ENCODE results near the gene RMI2. TPM values are rescaled to one million over a fixed set of nuclear protein-coding genes. Genes with fewer than 3 reads are reported as not detected.

The RMI2 gene
- total RNA-seq, 1 donor from 2014 or later, result 49.8 TPM

DNA sequence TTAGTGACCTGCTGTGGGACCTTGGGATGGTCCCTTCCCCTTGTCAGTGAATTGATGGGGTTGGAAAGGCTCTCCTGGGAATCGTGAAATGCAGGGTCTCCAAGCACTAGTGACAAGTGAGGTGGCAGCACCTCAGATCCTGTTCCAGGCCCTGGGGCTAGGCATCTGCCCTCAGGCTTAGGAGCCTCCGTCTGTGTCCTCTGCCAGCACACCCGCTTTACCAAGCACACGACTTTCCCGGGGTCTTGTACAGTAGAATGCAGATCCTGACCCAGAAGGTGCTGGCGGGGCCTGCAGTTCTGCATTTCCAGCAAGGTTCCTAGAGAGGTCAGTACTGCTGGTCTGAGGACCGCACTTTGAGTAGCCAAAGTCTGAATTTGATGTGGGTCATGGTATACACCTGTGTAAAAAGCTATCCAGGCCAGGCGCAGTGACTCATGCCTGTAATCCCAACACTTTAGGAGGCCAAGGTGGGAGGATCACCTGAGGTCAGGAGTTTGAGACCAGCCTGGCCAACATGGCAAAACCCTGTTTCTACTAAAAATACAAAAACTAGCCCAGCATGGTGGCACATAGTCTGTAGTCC, 30.9 kb upstream of the RMI2 start:
- Mint-ChIP-seq H3K36me3 (ENCODE audit: low read depth) (no peaks in the 10 kb centered on the region), H3K4me3 (no peak overlapping the region), H3K9me3 (no peaks in the 10 kb centered on the region), H3K4me1 (ENCODE audit: low read depth) (peaks cover 58% of the 10 kb centered on the region), H3K27ac (no peak overlapping the region), H3K27me3 (ENCODE audit: insufficient read depth) (no peaks in the 10 kb centered on the region)
- intact Hi-C loops (cut with micrococcal nuclease), result loop anchor here (5.0 kb wide), 1 partner anchor 237 kb away; no protein-coding TSS in a partner anchor
- DNase-seq (ENCODE audit: low spot score), result no peak

DNA sequence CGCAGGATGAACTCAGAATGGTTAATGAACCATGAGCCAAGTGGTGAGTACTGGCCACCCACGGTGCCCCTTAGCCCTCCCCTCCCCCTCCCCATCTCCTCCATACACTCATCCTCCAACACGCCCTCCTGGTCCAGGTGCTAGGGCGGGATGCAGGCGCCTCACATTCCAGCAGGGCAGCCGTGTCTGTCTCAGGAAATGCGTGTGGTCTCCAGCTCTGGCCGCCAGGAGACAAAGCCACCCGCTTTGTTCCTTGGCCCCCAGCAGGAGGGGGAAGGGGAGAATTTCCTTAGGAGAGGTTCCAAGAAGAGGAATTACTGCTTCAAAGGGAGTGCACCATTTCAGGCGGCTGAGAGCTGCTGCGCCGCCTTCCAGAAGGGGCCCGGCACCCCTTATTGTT, 29.7 kb upstream of the RMI2 start:
- H3K27ac Mint-ChIP-seq, result no peak overlapping the region
- H3K27me3 Mint-ChIP-seq (ENCODE audit: insufficient read depth), result no peaks in the 10 kb centered on the region
- H3K4me1 Mint-ChIP-seq (ENCODE audit: low read depth), result peaks cover 49% of the 10 kb centered on the region
- no peaks in the 10 kb centered on the region for H3K36me3 Mint-ChIP-seq (ENCODE audit: low read depth)
- no peak overlapping the region for H3K4me3 Mint-ChIP-seq
- intact Hi-C loops (cut with micrococcal nuclease), result no loop called here
- no peaks in the 10 kb centered on the region for H3K9me3 Mint-ChIP-seq
- DNase-seq (ENCODE audit: low spot score), result no peak

DNA sequence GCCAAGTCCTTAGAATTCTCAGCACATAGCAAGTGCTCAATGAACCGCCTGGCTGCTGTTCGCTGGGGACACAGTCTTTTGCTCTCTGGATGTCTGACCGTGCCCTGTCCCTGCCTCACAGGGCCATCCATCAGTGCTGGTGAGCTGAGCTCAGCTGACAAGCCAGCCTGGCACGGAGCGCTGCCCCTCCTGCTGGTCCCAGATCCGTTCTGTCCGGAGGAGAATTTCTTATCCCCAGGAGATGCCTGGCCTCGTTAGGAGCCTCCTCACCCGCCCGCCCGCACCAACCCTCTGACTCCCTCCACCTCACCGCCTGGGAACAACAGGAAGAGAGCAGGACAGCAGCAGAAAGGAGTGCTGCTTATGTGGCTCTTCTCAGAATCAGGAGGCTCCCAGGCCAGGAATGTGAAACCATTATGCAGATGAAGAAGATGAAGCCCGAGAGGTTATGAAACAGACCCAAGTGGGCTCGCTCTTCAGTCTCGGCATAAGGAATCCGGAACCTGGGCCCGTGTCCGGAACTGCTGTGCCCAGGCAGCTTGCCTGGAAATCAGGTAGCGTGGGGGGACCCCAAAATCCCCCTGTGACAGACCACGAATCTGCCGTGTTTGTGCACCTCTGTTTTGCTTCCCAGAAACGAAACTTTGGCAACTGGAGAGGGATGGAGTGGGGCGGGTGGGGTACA, 28.8 kb upstream of the RMI2 start:
- no peaks in the 10 kb centered on the region for H3K9me3 Mint-ChIP-seq
- H3K4me3 Mint-ChIP-seq, result no peak overlapping the region
- H3K36me3 Mint-ChIP-seq (ENCODE audit: low read depth), result no peaks in the 10 kb centered on the region
- no peak for DNase-seq (ENCODE audit: low spot score)
- intact Hi-C loops (cut with micrococcal nuclease), result no loop called here
- H3K27ac Mint-ChIP-seq, result no peak overlapping the region
- peaks cover 39% of the 10 kb centered on the region for H3K4me1 Mint-ChIP-seq (ENCODE audit: low read depth)
- no peaks in the 10 kb centered on the region for H3K27me3 Mint-ChIP-seq (ENCODE audit: insufficient read depth)

- no peak overlapping the region for H3K4me3 Mint-ChIP-seq
- H3K27me3 Mint-ChIP-seq (ENCODE audit: insufficient read depth), result no peaks in the 10 kb centered on the region
- H3K9me3 Mint-ChIP-seq, result no peaks in the 10 kb centered on the region
- no peak for DNase-seq (ENCODE audit: low spot score)
- peaks cover 24% of the 10 kb centered on the region for H3K4me1 Mint-ChIP-seq (ENCODE audit: low read depth)
- intact Hi-C loops (cut with micrococcal nuclease), result no loop called here
- H3K27ac Mint-ChIP-seq, result no peak overlapping the region
- H3K36me3 Mint-ChIP-seq (ENCODE audit: low read depth), result no peaks in the 10 kb centered on the region
Measured at GRCh38 chr16:11318817-11319216, 26.4 kb upstream of the RMI2 start.

- DNase-seq (ENCODE audit: low spot score), result no peak
- Mint-ChIP-seq H3K27ac (no peak overlapping the region), H3K9me3 (no peaks in the 10 kb centered on the region), H3K27me3 (ENCODE audit: insufficient read depth) (no peaks in the 10 kb centered on the region), H3K36me3 (ENCODE audit: low read depth) (no peaks in the 10 kb centered on the region), H3K4me1 (ENCODE audit: low read depth) (peaks cover 19% of the 10 kb centered on the region), H3K4me3 (no peak overlapping the region)
- intact Hi-C loops (cut with micrococcal nuclease), result no loop called here
Measured at GRCh38 chr16:11319529-11320146, 25.6 kb upstream of the RMI2 start.

- Mint-ChIP-seq H3K27me3 (ENCODE audit: insufficient read depth) (no peaks in the 10 kb centered on the region), H3K9me3 (no peaks in the 10 kb centered on the region), H3K36me3 (ENCODE audit: low read depth) (no peaks in the 10 kb centered on the region), H3K27ac (no peak overlapping the region), H3K4me3 (no peak overlapping the region), H3K4me1 (ENCODE audit: low read depth) (peaks cover 23% of the 10 kb centered on the region)
- intact Hi-C loops (cut with micrococcal nuclease), result no loop called here
- no peak for DNase-seq (ENCODE audit: low spot score)
Measured at GRCh38 chr16:11320170-11320569, 25.1 kb upstream of the RMI2 start.

- H3K27me3 Mint-ChIP-seq (ENCODE audit: insufficient read depth), result no peaks in the 10 kb centered on the region
- H3K4me1 Mint-ChIP-seq (ENCODE audit: low read depth), result peaks cover 28% of the 10 kb centered on the region
- no peak overlapping the region for H3K4me3 Mint-ChIP-seq
- H3K36me3 Mint-ChIP-seq (ENCODE audit: low read depth), result no peaks in the 10 kb centered on the region
- DNase-seq (ENCODE audit: low spot score), result no peak
- intact Hi-C loops (cut with micrococcal nuclease), result no loop called here
- no peak overlapping the region for H3K27ac Mint-ChIP-seq
- H3K9me3 Mint-ChIP-seq, result no peaks in the 10 kb centered on the region
Measured at GRCh38 chr16:11321662-11322061, 23.6 kb upstream of the RMI2 start.

- H3K4me3 Mint-ChIP-seq, result no peak overlapping the region
- H3K9me3 Mint-ChIP-seq, result peaks cover 10% of the 10 kb centered on the region
- peaks cover 38% of the 10 kb centered on the region for H3K4me1 Mint-ChIP-seq (ENCODE audit: low read depth)
- H3K36me3 Mint-ChIP-seq (ENCODE audit: low read depth), result no peaks in the 10 kb centered on the region
- H3K27ac Mint-ChIP-seq, result peak overlapping the region; percentile 22
- no peaks in the 10 kb centered on the region for H3K27me3 Mint-ChIP-seq (ENCODE audit: insufficient read depth)
- intact Hi-C loops (cut with micrococcal nuclease), result no loop called here
- DNase-seq (ENCODE audit: low spot score), result no peak
Measured at GRCh38 chr16:11322823-11323222, 22.4 kb upstream of the RMI2 start.

GRCh38 chr16:11323551-11324336, 21.5 kb upstream of the RMI2 start:
- no peak overlapping the region for H3K4me3 Mint-ChIP-seq
- H3K4me1 Mint-ChIP-seq (ENCODE audit: low read depth), result peaks cover 47% of the 10 kb centered on the region
- intact Hi-C loops (cut with micrococcal nuclease), result no loop called here
- H3K27ac Mint-ChIP-seq, result no peak overlapping the region
- peaks cover 3% of the 10 kb centered on the region for H3K36me3 Mint-ChIP-seq (ENCODE audit: low read depth)
- no peak for DNase-seq (ENCODE audit: low spot score)
- no peaks in the 10 kb centered on the region for H3K27me3 Mint-ChIP-seq (ENCODE audit: insufficient read depth)
- H3K9me3 Mint-ChIP-seq, result peaks cover 10% of the 10 kb centered on the region

DNA sequence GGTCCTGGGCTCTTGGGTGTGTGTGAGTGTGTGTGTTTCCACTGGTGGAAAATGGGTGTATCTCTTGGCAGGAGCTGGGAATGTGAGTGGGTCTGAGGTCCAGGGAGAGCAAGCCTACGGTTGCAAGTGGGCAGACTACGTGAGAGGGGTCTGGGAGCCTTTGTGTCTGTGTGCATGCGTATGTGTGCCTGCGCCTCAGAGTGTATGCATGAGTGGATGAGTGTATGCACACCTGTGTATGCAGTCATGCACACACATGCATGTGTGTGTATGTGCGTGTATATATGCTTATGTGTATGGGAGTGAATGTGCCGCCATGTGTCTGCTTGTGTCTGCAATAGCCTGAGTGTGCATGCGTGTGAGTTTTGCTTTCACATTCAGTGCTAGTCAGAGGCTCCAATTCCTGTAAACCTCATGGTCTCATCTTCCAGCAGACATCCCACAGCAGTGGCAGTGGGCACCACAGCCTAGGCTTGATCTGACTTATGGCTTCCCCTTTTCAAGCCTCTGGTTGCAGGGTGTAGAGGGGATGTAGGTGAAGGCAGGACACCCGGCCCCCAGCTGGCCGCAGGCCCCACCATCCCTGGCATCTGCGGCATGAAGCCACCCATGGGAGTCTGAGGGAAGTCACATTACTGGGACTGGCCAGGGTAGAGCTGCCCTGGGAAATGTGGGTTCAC, 19.7 kb upstream of the RMI2 start:
- H3K4me1 Mint-ChIP-seq (ENCODE audit: low read depth), result peaks cover 65% of the 10 kb centered on the region
- H3K4me3 Mint-ChIP-seq, result no peak overlapping the region

DNA sequence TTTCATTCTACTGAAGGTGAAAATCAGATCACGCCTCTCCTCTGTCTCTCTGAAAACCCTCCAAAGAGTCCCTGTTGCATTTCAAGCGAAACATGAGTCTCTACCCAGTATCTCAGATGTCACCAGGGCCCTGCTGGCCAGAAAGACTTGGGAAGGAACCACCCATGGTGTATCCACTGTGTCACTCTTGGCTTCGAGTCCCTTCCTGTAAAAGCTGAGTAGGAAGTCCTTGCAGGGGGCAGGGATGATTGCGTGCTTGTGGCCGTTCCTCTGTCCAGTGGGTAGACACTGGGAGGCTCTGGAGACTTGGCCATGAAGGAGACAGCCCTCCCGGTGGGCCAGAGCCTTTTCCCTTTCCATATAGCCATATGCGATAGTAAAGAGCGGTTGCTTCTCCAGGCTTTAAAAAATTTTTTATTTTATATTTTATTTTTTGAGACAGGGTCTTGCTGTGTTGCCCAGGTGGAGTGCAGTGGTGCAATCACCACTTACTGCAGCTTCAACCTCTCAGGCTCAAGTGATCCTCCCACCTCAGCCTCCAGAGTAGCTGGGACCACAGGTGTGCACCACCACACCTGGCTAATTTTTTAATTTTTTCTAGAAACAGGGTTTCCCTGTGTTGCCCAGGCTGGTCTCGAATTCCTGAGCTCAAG, 19.0 kb upstream of the RMI2 start:
- Mint-ChIP-seq H3K4me3 (peak overlapping the region; percentile 35), H3K9me3 (peaks cover 10% of the 10 kb centered on the region), H3K27me3 (ENCODE audit: insufficient read depth) (peaks cover 3% of the 10 kb centered on the region), H3K27ac (no peak overlapping the region), H3K36me3 (ENCODE audit: low read depth) (peaks cover 3% of the 10 kb centered on the region), H3K4me1 (ENCODE audit: low read depth) (peaks cover 70% of the 10 kb centered on the region)
- intact Hi-C loops (cut with micrococcal nuclease), result no loop called here
- no peak for DNase-seq (ENCODE audit: low spot score)

More for the DNA sequence above, 19.7 kb upstream of the RMI2 start:
- peak; percentile 47 for DNase-seq (ENCODE audit: low spot score)
- intact Hi-C loops (cut with micrococcal nuclease), result no loop called here
- Mint-ChIP-seq H3K36me3 (ENCODE audit: low read depth) (peaks cover 3% of the 10 kb centered on the region), H3K27me3 (ENCODE audit: insufficient read depth) (no peaks in the 10 kb centered on the region), H3K27ac (peak overlapping the region; percentile 12), H3K9me3 (peaks cover 10% of the 10 kb centered on the region)

DNA sequence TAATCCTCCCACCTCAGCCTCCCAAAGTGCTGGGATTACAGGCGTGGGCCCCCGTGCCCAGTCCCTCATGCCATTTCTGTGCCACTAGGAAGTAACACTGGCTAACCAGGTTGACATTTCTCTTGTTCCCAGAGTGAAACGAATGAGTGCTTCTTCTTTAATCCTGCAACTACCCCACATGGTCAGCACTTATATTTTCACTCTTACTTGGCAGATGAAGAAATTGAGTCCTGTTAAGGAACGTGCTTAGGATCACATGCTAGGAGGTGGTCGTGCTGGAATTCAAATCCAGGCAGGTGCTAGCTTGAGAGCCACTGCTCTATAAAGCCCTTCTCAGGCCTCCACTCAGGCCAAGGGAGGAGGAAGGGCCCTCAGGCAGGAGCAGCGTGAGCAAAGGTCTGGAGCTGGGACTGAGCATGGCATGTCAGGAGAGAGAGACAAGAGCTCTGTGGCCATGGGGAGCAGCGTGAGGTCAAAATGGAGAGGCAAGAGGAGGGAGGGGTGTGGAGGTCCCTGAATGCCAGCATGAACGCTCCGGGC, 18.5 kb upstream of the RMI2 start:
- no peak overlapping the region for H3K27ac Mint-ChIP-seq
- intact Hi-C loops (cut with micrococcal nuclease), result no loop called here

More for the DNA sequence above, 18.5 kb upstream of the RMI2 start:
- H3K36me3 Mint-ChIP-seq (ENCODE audit: low read depth), result peaks cover 3% of the 10 kb centered on the region
- peaks cover 70% of the 10 kb centered on the region for H3K4me1 Mint-ChIP-seq (ENCODE audit: low read depth)
- peaks cover 10% of the 10 kb centered on the region for H3K9me3 Mint-ChIP-seq
- no peak for DNase-seq (ENCODE audit: low spot score)
- peaks cover 4% of the 10 kb centered on the region for H3K27me3 Mint-ChIP-seq (ENCODE audit: insufficient read depth)
- no peak overlapping the region for H3K4me3 Mint-ChIP-seq

Measured in activated T-helper 1 cell treated with anti-CD3 and anti-CD28 coated beads, Interleukin-12 subunit alpha, Interleukin-12 subunit beta, Interleukin-2, Interleukin-4 antibody, amounts not matched to agents 30 ng/mL and 10 ng/mL and 1 ng/mL, durations not matched to agents 14 hours and 24 hours and 36 hours (primary cell).